HEK293 (cell line): ENCODE measurements around the gene SCLT1.

Source experiments
- CTCF ChIA-PET: fragments of 350-600 bp; formaldehyde crosslinking; extraction: SDS; loops from one replicate; lab custom pipeline; 2021; ENCODE audit warnings: antibody characterized with exemption; lab: Yijun Ruan, JAX
- POLR2A ChIA-PET: fragments of 300-600 bp; formaldehyde crosslinking; extraction: SDS; loops from one replicate; lab custom pipeline; 2020; ENCODE audit warnings: antibody characterized with exemption, inconsistent platforms; lab: Yijun Ruan, JAX
- H3K27ac ChIP-seq: fragments of 200-500 bp; sonication (Bioruptor generic); 2 replicates; pipeline ENCODE4 v1.5.1; 2014; ENCODE audit warnings: low read depth, low read length, control low read depth, inconsistent platforms; ENCODE audit errors: extremely low read depth
- H3K36me3 ChIP-seq, 2 experiments: fragments of 200-500 bp in 1 of 2; sonication (Bioruptor generic) in 1 of 2; 1 replicate in 1 of 2; 2 replicates in 1 of 2; pipeline ENCODE4 v1.5.1; 2014 to 2017; ENCODE audit warnings: inconsistent platforms in 2 of 2, low read length in 2 of 2; ENCODE audit not compliant: control insufficient read depth in 2 of 2, insufficient read depth in 1 of 2
- H3K4me1 ChIP-seq: fragments of 200-500 bp; sonication (Bioruptor generic); 2 replicates; pipeline ENCODE4 v1.5.1; 2014; ENCODE audit warnings: mild to moderate bottlenecking, low read length, inconsistent platforms; ENCODE audit not compliant: control insufficient read depth, insufficient read depth
- H3K4me3 ChIP-seq: 2 replicates; pipeline ENCODE4 v1.5.1; 2011; ENCODE audit warnings: low read depth, mild to moderate bottlenecking, control low read depth, low read length, moderate library complexity
- H3K9me3 ChIP-seq: fragments of 200-500 bp; sonication (Bioruptor generic); 2 replicates; pipeline ENCODE4 v1.5.1; 2014; ENCODE audit warnings: low read depth, low read length, inconsistent platforms; ENCODE audit not compliant: control insufficient read depth, insufficient read depth
- KLF10 ChIP-seq: fragments of 450-650 bp; IDR thresholded peaks from 2 replicates; pipeline ENCODE4 v1.5.1; 2018; ENCODE audit warnings: missing biosample characterization, mild to moderate bottlenecking, missing genetic modification characterization
- MEIS1 ChIP-seq: sonication (generic); formaldehyde crosslinking; IDR thresholded peaks from 2 replicates; pipeline ENCODE4 v1.8.1; 2022; ENCODE audit warnings: missing genetic modification reagents, mild to moderate bottlenecking, borderline replicate concordance
- OVOL3 ChIP-seq: fragments of 450-650 bp; formaldehyde crosslinking; IDR thresholded peaks from 2 replicates; pipeline ENCODE4 v1.5.1; 2016; ENCODE audit warnings: missing biosample characterization, missing genetic modification characterization
- SP2 ChIP-seq: fragments of 450-650 bp; formaldehyde crosslinking; IDR thresholded peaks from 2 replicates; pipeline ENCODE4 v1.5.1; 2016; ENCODE audit warnings: missing biosample characterization, missing genetic modification characterization
- SP7 ChIP-seq: fragments of 450-650 bp; formaldehyde crosslinking; IDR thresholded peaks from 2 replicates; pipeline ENCODE4 v1.5.1; 2016; ENCODE audit warnings: missing biosample characterization, missing genetic modification characterization
- ZFHX2 ChIP-seq: fragments of 450-650 bp; formaldehyde crosslinking; conservative IDR thresholded peaks from 2 replicates; pipeline ENCODE4 v1.5.1; 2016; ENCODE audit warnings: missing biosample characterization, missing genetic modification characterization
- ZFP41 ChIP-seq: fragments of 450-650 bp; formaldehyde crosslinking; IDR thresholded peaks from 2 replicates; pipeline ENCODE4 v1.5.1; 2016; ENCODE audit warnings: missing biosample characterization, missing genetic modification characterization, borderline replicate concordance
- ZFP69B ChIP-seq: fragments of 450-650 bp; formaldehyde crosslinking; IDR thresholded peaks from 2 replicates; pipeline ENCODE4 v1.5.1; 2016; ENCODE audit warnings: missing biosample characterization, missing genetic modification characterization
- ZNF132 ChIP-seq: fragments of 450-650 bp; formaldehyde crosslinking; IDR thresholded peaks from 2 replicates; pipeline ENCODE4 v1.5.1; 2017; ENCODE audit warnings: missing biosample characterization, missing genetic modification characterization, borderline replicate concordance
- ZNF211 ChIP-seq: fragments of 450-650 bp; formaldehyde crosslinking; IDR thresholded peaks from 2 replicates; pipeline ENCODE4 v1.5.1; 2016; ENCODE audit warnings: low read depth, missing biosample characterization, missing genetic modification characterization
- ZNF214 ChIP-seq: fragments of 450-650 bp; formaldehyde crosslinking; IDR thresholded peaks from 2 replicates; pipeline ENCODE4 v1.5.1; 2017; ENCODE audit warnings: missing biosample characterization, mild to moderate bottlenecking, missing genetic modification characterization, borderline replicate concordance
- ZNF239 ChIP-seq: fragments of 450-650 bp; formaldehyde crosslinking; IDR thresholded peaks from 2 replicates; pipeline ENCODE4 v1.5.1; 2016; ENCODE audit warnings: missing biosample characterization, missing genetic modification characterization
- ZNF404 ChIP-seq: fragments of 450-650 bp; formaldehyde crosslinking; IDR thresholded peaks from 2 replicates; pipeline ENCODE4 v1.5.1; 2017; ENCODE audit warnings: missing biosample characterization, missing genetic modification characterization
- ZNF558 ChIP-seq: fragments of 450-650 bp; formaldehyde crosslinking; IDR thresholded peaks from 2 replicates; pipeline ENCODE4 v1.5.1; 2016; ENCODE audit warnings: missing biosample characterization, missing genetic modification characterization
- ZNF670 ChIP-seq: fragments of 450-650 bp; formaldehyde crosslinking; IDR thresholded peaks from 2 replicates; pipeline ENCODE4 v1.5.1; 2016; ENCODE audit warnings: missing biosample characterization, missing genetic modification characterization, low read depth
- ZSCAN23 ChIP-seq: fragments of 450-650 bp; formaldehyde crosslinking; IDR thresholded peaks from 2 replicates; pipeline ENCODE4 v1.5.1; 2016; ENCODE audit warnings: missing biosample characterization, missing genetic modification characterization
- ZXDB ChIP-seq: fragments of 450-650 bp; formaldehyde crosslinking; IDR thresholded peaks from 2 replicates; pipeline ENCODE4 v1.5.1; 2016; ENCODE audit warnings: missing biosample characterization, missing genetic modification characterization
- TF ChIP-seq, protein P1 (sequence below): fragments of 450-650 bp; formaldehyde crosslinking; IDR thresholded peaks from 2 replicates; pipeline ENCODE4 v1.5.1; 2016; ENCODE audit warnings: missing biosample characterization, missing genetic modification characterization
- TF ChIP-seq, protein P2 (sequence below): IDR thresholded peaks from 2 replicates; pipeline ENCODE4 v1.6.1; 2011; ENCODE audit warnings: mild to moderate bottlenecking, low read depth, low read length, borderline replicate concordance
- TF ChIP-seq, protein P3 (sequence below): fragments of 450-650 bp; formaldehyde crosslinking; IDR thresholded peaks from 2 replicates; pipeline ENCODE4 v1.5.1; 2016; ENCODE audit warnings: missing biosample characterization, missing genetic modification characterization, borderline replicate concordance
- TF ChIP-seq, protein P4 (sequence below): fragments of 450-650 bp; formaldehyde crosslinking; IDR thresholded peaks from 2 replicates; pipeline ENCODE4 v1.5.0; 2017; ENCODE audit warnings: missing biosample characterization, missing genetic modification characterization, borderline replicate concordance
- TF ChIP-seq, protein P5 (sequence below): fragments of 450-650 bp; formaldehyde crosslinking; IDR thresholded peaks from 2 replicates; pipeline ENCODE4 v1.5.1; 2016; ENCODE audit warnings: missing biosample characterization, missing genetic modification characterization

SCLT1 gene

DNA sequence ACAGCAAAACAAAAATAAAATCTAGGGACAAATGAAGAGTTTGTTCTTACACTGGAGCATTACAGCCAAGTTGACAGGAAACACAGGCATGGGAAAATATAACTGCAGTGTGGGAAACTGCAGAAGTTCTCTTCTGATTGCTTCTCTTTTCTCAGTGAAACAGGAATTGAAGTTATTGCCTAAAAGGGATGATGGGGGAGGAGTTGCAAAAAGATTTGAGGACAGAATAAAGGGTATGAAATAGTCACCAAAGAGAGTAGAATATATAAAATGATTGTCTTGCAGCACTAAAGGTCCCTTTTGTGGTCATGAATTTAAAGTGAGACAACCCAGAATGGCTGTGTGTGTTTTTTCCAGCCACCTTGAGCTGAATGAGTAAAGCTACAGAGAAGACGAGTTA lies 180.1 kb downstream of the SCLT1 start:
- Histone ChIP-seq H3K9me3 (no peaks in the 10 kb centered on the region), H3K4me1 (no peaks in the 10 kb centered on the region), H3K36me3 (no peaks in the 10 kb centered on the region), H3K27ac (no peak overlapping the region), H3K4me3 (no peak overlapping the region)
- ChIA-PET POLR2A (no interaction called here), CTCF (interaction anchor here (0.6 kb wide), 1 partner anchor 40 kb away, joined by 3 read pairs; no protein-coding TSS in a partner anchor)
- TF ChIP-seq, protein P1, sequence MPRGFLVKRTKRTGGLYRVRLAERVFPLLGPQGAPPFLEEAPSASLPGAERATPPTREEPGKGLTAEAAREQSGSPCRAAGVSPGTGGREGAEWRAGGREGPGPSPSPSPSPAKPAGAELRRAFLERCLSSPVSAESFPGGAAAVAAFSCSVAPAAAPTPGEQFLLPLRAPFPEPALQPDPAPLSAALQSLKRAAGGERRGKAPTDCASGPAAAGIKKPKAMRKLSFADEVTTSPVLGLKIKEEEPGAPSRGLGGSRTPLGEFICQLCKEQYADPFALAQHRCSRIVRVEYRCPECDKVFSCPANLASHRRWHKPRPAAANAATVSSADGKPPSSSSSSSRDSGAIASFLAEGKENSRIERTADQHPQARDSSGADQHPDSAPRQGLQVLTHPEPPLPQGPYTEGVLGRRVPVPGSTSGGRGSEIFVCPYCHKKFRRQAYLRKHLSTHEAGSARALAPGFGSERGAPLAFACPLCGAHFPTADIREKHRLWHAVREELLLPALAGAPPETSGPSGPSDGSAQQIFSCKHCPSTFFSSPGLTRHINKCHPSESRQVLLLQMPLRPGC (tag by site-specific recombination): no peak
- TF ChIP-seq ZNF404 (tag by site-specific recombination) (no peak), SP2 (tag by site-specific recombination) (no peak), SP7 (tag by site-specific recombination) (no peak), ZNF132 (tag by site-specific recombination) (no peak), ZNF670 (tag by site-specific recombination) (no peak), ZXDB (no peak), ZNF214 (no peak), ZFHX2 (tag by site-specific recombination) (no peak), ZNF558 (tag by site-specific recombination) (no peak), ZNF239 (no peak)
- TF ChIP-seq, protein P2, sequence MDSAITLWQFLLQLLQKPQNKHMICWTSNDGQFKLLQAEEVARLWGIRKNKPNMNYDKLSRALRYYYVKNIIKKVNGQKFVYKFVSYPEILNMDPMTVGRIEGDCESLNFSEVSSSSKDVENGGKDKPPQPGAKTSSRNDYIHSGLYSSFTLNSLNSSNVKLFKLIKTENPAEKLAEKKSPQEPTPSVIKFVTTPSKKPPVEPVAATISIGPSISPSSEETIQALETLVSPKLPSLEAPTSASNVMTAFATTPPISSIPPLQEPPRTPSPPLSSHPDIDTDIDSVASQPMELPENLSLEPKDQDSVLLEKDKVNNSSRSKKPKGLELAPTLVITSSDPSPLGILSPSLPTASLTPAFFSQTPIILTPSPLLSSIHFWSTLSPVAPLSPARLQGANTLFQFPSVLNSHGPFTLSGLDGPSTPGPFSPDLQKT: no peak
- TF ChIP-seq, protein P3, sequence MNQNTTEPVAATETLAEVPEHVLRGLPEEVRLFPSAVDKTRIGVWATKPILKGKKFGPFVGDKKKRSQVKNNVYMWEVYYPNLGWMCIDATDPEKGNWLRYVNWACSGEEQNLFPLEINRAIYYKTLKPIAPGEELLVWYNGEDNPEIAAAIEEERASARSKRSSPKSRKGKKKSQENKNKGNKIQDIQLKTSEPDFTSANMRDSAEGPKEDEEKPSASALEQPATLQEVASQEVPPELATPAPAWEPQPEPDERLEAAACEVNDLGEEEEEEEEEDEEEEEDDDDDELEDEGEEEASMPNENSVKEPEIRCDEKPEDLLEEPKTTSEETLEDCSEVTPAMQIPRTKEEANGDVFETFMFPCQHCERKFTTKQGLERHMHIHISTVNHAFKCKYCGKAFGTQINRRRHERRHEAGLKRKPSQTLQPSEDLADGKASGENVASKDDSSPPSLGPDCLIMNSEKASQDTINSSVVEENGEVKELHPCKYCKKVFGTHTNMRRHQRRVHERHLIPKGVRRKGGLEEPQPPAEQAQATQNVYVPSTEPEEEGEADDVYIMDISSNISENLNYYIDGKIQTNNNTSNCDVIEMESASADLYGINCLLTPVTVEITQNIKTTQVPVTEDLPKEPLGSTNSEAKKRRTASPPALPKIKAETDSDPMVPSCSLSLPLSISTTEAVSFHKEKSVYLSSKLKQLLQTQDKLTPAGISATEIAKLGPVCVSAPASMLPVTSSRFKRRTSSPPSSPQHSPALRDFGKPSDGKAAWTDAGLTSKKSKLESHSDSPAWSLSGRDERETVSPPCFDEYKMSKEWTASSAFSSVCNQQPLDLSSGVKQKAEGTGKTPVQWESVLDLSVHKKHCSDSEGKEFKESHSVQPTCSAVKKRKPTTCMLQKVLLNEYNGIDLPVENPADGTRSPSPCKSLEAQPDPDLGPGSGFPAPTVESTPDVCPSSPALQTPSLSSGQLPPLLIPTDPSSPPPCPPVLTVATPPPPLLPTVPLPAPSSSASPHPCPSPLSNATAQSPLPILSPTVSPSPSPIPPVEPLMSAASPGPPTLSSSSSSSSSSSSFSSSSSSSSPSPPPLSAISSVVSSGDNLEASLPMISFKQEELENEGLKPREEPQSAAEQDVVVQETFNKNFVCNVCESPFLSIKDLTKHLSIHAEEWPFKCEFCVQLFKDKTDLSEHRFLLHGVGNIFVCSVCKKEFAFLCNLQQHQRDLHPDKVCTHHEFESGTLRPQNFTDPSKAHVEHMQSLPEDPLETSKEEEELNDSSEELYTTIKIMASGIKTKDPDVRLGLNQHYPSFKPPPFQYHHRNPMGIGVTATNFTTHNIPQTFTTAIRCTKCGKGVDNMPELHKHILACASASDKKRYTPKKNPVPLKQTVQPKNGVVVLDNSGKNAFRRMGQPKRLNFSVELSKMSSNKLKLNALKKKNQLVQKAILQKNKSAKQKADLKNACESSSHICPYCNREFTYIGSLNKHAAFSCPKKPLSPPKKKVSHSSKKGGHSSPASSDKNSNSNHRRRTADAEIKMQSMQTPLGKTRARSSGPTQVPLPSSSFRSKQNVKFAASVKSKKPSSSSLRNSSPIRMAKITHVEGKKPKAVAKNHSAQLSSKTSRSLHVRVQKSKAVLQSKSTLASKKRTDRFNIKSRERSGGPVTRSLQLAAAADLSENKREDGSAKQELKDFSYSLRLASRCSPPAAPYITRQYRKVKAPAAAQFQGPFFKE (tag by site-specific recombination): no peak
- TF ChIP-seq, protein P4, sequence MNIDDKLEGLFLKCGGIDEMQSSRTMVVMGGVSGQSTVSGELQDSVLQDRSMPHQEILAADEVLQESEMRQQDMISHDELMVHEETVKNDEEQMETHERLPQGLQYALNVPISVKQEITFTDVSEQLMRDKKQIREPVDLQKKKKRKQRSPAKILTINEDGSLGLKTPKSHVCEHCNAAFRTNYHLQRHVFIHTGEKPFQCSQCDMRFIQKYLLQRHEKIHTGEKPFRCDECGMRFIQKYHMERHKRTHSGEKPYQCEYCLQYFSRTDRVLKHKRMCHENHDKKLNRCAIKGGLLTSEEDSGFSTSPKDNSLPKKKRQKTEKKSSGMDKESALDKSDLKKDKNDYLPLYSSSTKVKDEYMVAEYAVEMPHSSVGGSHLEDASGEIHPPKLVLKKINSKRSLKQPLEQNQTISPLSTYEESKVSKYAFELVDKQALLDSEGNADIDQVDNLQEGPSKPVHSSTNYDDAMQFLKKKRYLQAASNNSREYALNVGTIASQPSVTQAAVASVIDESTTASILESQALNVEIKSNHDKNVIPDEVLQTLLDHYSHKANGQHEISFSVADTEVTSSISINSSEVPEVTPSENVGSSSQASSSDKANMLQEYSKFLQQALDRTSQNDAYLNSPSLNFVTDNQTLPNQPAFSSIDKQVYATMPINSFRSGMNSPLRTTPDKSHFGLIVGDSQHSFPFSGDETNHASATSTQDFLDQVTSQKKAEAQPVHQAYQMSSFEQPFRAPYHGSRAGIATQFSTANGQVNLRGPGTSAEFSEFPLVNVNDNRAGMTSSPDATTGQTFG (tag by site-specific recombination): no peak

DNA sequence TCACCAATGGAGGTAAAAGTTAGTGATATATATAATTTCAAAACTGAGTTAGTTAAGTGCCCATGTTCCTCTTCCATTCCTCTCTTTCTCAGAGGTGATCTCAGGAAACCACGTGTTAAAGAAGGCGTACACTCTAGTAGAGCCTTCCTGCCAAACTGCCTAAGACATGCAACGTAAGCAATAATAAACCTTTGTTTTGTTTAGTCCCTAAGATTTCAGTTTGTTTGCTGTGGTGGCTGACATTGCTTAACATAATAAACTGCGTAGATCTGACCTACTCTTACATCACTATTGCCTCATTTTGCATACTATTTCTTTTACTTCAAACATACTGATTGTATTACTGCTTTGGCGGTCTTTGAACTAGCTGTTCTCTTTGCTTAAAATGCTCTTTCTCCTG lies 184.6 kb downstream of the SCLT1 start:
- CTCF ChIA-PET: no interaction called here
- no peak overlapping the region for H3K4me3 ChIP-seq
- POLR2A ChIA-PET: no interaction called here
- no peaks in the 10 kb centered on the region for H3K36me3 ChIP-seq
- H3K4me1 ChIP-seq: no peaks in the 10 kb centered on the region
- H3K27ac ChIP-seq: no peak overlapping the region
- H3K9me3 ChIP-seq: no peaks in the 10 kb centered on the region
- TF ChIP-seq ZSCAN23: no peak
- no peak for TF ChIP-seq ZFP69B
- TF ChIP-seq ZNF132 (tag by site-specific recombination): no peak
- no peak for TF ChIP-seq ZFP41 (tag by site-specific recombination)
- TF ChIP-seq MEIS1 (CRISPR knock-in tag): no peak
- no peak for TF ChIP-seq ZNF211 (tag by site-specific recombination)
- no peak for TF ChIP-seq KLF10 (tag by site-specific recombination)
- TF ChIP-seq OVOL3 (tag by site-specific recombination): no peak
- TF ChIP-seq, protein P5, sequence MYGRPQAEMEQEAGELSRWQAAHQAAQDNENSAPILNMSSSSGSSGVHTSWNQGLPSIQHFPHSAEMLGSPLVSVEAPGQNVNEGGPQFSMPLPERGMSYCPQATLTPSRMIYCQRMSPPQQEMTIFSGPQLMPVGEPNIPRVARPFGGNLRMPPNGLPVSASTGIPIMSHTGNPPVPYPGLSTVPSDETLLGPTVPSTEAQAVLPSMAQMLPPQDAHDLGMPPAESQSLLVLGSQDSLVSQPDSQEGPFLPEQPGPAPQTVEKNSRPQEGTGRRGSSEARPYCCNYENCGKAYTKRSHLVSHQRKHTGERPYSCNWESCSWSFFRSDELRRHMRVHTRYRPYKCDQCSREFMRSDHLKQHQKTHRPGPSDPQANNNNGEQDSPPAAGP (tag by site-specific recombination): no peak
